GM18507 (cell line): Measurements from ENCODE around the gene COL6A3.
"Not testable (repeated sequence)": the region's sequence is repeated elsewhere in the genome, so short reads cannot be mapped to it uniquely, and the experiment has no call there.

Experiments used
- DNase-seq: peaks from one replicate; pipeline ENCODE4 v3.0.0; 2011; ENCODE audit warnings: low read depth; ENCODE audit not compliant: insufficient read length; ENCODE audit errors: extremely low spot score
- FAIRE-seq: peaks from 2 replicates; lab custom pipeline; 2011; peaks lifted over from hg19 to GRCh38; lab: Jason Lieb, UNC

Gene COL6A3

DNA sequence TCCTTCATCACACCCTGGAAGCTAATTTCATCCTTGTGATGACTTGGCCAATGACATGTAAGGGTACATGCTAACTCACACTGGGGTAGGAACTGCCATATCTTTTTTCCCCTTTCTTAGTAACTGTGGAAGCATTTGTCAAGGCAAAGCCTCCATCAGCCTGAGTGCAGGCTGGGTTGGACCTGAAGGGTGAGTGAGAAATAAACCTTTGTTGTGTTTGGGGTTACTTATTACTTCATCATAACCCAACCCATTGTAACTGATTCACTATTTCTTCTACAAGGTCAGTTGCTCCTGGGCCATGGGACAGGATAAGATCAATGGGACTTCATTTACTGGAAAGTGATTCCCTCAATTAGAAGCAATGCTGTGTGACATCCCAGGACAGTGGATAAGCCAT is 108.4 kb downstream of the COL6A3 start:
- FAIRE-seq (no peak), DNase-seq (no peak)

DNA sequence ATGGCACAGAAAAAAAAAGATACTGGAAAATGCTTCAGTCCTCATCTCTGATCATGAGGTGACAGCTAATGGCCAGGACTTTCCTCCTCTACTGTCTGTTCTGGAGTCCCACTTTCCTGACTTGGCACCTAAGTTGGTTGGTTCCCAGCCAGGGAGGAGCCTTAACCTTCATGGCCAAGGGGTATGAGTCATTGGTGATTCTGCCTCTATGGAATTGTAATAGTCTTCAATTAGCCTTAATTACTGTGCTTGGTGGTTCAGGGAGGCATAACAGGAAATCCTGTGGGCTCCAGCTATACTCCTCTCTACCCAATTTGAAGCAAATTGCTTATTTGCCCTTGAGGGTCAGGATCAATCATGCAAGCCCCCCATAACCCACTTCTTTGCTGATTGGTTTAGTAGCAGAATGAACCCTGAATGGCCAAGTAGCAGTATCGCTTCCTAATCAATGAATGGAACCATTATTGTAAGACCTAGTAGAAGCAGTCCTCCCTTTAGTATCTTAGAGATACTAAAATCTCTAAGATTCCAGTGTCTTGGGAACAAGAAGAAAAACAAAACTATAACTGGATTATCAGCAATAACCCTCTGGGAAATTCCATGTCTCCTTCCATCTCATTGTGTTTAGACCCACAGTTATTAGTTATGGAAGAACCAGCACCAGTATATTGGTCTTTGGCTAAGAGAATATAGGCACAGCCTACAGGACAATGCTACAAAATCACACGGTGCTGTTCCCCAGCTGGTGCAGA is 109.0 kb downstream of the COL6A3 start:
- no peak for FAIRE-seq
- DNase-seq = no peak

DNA sequence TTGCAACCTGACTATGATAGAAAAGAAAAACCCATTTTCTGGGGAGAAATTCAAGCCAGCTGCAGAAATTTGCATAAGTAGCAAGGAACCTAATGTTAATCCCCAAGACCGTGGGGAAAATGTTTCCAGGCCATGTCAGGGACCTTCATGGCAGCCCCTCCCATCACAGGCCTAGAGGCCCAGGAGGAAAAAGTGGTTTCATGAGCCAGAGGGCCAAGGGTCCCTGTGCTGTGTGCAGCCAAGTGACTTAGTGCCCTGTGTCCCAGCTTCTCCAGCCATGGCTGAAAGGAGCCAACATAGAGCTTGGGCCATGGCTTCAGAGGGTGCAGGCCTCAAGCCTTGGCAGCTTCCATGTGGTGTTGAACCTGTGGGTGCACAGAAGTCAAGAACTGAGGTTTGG is 110.7 kb downstream of the COL6A3 start:
- not testable (repeated sequence) for DNase-seq, FAIRE-seq

DNA sequence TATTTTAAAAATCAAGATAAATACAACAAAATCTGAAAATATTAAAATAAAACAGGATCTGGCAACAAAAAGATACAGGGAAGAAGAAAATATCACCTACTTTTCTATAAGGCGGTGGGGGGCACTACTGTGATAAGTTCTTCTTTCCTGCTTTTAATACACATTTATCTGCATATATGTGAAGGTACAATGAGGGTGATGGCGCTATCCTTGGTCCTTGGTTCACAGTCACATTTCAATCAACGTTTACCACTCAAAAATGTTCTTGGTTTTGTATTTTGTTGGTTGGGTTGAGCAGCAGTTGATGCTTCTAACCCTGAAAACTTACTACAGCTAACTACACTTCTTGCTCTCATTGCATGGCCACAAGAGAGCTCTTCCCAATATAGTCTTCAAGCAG is 112.4 kb downstream of the COL6A3 start:
- no peak for DNase-seq
- no peak for FAIRE-seq

DNA sequence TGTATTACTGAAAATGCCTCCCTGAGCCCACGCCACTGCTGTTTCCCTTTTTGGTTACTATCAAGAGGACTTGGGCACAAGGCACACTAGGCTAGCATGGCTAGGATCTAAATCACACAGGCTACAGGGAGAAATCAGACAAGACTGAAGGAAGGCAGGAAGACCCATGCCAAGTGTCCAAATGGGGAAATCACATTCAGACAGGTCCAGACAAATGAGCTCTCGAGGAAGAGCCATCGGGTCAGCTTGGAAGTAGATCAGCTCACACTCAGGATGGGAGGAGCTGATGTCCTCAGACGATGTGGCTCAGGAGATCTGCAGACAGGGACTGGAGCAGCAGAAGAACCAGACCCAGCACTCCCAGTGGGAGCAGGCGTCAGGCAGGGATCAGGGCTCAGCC is 113.2 kb downstream of the COL6A3 start:
- FAIRE-seq = no peak

DNA sequence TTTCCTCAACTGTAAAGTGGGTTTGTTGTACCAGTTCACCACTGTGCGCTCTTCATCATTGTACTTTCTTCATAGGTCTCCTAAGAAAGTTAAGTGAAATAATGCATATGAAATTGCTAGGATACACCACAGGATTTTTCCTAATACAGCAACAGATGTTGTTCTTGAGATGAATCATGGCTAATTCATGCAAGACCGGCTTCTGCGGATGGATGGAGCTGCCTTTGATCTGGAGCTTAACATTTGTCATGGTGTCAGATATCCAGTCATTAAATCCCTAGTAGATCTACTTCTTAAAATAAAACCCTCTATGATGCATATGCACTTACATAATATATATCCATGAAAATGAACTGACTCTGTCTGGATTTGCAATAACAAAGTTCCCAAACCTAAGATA is 114.1 kb downstream of the COL6A3 start:
- DNase-seq (no peak), FAIRE-seq (no peak)

More for the DNA sequence above, 113.2 kb downstream of the COL6A3 start:
- DNase-seq = no peak

DNA sequence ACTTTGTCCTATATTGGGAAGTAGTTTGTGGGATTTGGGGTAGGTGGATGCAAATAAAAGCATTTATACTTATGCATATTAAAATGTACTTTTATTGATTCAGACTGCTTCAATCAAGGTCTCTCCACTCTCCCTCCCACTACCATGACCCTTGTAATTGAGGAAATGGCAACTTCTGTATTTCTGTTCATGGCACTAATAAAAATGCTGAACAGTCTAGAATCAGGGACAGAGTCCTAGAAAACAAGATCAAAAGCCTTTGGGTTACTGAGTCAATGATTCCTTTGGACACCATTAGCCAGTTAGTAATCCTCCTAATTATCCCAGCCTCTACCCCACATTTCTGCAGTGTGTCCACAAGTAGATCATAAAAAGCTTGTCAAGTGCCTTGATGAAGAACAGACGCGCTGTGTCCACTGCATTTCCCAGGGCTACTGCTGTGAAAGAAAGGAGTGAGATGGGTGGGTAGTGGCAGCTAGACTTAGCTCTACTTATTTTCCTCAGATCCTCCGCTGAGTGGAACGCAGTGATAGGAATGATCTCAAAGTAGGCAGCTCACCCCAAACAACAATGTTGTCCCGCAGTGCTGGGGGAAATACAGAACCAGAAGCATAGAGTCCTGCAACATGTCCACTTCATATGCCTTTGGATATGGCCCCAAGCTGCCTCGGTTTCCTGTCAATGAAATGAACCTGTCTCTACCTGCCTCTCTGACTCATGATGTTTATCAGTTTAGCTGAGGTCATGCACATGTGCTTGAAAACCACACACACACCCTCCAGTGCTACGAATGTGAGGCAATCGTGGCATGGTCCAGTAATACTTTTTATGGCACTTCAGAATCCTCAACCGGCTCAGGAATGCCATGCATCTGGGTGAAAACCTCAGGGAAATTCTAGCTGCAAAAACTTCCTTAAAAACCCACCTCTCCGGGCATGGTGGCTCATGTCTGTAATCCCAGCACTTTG is 115.5 kb downstream of the COL6A3 start:
- FAIRE-seq (no peak), DNase-seq (no peak)

DNA sequence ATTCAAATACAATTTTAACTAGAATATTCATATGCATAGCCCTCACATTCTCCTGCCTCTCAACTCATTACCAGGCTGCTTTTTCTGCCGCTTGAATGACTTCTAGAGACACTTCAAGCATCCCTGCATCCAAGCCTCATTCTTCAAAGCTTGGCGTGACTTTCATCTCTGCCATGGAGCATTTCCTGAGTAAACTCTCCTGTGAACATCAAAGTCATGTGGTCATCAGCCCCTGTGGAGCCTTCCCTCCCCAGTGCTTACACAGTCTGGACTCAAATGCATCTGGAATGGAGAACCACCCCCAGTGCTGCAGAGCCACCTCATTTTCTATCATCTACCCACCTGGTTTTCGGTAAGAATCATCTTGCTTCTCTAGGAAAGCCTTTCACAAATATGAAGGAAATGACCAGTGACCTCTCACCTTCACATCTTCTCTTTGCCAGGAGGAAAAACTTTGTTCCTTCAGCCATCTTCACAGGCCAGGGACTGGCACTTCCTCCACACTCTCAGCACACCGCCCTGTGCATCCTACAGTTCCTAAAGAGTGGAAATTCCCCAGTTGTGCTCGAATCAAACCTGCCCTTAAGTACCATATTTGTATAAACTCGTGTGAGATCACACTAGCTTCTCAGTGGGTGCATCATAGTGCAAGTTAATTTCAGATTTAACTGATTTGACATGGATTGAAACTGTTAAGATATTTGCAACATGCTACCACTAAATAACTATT is 116.4 kb downstream of the COL6A3 start:
- DNase-seq (no peak), FAIRE-seq (no peak)

DNA sequence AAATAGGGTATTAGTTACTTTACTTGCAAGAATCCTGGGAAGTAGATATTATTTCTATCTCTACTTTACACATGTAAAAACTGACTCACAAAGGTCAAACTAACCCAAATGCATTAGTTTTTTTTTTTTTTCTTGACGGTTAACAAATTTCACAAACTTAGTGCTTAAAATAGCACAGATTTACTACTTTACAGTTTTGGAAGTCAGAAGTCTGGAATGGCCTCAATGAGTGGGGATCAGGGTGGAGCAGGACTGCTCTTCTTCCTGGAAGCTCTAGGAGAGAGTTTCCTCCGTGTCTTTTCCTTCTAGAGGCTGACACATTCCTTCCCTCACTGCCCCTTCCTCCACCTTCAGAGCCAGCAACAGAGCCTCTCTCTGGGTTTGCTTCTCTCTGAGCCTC is 117.2 kb downstream of the COL6A3 start:
- DNase-seq (no peak), FAIRE-seq (no peak)

DNA sequence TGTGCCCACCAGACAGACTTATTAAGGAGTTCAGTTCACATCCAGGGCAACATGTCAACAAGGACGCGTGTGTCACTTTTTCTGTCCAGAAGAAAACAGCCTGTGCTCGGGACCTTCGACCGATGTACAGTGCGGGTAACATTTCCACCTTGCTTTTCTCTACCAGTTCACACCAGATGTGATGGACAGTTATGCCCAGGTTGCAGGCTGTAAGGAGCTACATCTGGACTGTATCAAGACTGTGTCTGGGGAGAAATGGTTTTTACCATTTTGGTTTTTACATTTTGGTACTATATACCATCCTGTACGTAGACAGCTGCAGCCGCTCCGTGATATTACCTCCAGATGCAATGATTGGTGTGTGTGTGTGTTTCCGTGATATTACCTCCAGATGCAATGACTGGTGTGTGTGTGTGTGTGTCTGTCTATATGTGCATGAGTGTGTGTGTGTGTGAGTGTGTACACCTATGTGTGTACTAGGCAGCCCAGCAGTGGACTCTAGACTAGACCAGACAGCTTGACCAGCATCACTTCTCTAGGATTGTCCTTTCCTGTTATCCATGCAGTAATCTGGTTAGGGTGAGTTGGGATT is 118.0 kb downstream of the COL6A3 start:
- no peak for FAIRE-seq
- no peak for DNase-seq

DNA sequence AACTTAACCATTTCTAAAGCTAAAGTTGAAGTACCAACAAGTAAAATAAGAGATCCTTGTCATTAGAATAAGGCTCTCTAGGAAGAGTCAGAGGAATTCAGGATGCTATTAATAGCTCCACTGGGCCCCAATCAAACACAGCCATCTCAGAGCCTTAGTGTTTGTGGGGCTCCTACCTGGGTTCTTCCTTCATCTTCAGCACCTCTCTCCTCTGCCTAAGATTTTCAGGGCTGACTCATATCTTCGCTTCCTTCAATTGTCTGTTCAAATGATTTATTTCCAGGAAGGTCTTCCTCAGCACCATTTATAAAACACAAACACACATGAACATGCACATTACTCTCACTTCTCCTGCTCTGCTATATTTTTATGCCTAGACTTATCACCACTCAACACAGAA is 119.5 kb downstream of the COL6A3 start:
- DNase-seq (no peak), FAIRE-seq (no peak)

DNA sequence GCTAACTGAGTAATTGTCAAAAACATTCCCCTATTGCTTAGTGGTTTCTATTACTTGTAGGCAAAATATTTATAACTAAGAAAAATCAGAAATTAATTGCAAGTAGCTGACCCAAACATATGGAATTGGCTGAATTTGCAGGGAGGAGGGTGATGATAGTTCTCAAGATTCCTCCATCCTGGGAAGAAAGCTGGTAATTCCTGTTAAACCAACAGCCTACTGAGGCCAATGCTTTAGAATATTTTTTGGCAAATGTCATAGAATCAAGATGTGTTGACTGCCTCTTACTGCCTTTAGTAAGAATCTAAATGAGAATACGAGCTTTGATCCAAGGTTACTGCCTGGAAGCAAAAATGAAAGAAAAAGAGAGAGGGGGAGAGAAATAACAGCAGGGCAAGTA is 120.0 kb downstream of the COL6A3 start:
- DNase-seq (no peak), FAIRE-seq (no peak)

DNA sequence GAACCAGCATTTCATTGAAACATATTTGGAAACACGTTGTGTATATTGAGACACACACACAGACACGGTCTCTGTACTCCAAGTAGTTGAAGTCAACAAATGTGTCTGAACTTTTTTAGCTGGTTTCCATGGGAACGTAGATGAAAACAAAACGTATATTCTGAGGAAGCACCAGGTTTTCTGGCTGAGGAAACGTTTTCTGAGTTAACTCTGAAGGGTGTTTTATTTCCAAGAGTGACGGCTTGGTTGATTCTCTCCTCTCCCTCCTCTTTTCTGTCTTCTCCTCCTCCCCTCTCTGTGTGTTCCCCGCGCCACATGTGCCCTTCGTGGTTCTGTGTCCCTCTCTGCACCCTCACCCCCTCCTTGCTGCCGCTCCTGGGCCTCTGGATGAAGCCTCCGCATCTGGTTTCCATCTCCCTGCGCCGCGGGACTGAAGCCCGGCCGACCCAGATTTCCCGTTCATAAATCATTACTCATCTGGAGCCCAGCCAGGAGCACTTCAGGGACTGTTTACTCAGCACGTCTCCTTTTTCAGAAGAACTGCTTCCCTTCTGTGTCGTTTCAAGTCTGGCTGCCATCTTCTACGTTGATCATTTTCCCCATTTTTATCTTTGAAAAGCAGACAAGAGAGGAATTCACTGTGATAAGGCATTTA is 122.7 kb downstream of the COL6A3 start:
- FAIRE-seq = no peak
- DNase-seq = no peak

DNA sequence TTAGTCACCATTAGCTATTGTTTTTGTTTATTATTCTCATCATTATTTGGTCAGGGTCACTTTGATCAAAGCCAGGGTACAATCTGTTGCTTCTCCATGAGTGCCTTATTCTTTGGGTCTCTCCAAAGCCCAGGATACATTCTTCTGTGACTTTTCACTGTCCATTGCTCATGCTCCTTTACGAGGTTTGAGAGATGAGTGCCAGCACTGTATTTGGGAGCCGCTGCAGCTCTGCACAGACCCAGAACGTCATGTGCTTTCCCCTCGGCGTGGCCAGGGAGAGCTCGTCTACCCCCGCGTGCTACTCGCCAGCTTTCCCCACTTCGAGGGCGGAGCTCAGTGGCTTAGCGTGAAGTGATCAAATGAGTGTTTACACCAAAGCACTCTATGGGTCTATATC is 123.7 kb downstream of the COL6A3 start:
- FAIRE-seq = no peak
- DNase-seq = no peak

DNA sequence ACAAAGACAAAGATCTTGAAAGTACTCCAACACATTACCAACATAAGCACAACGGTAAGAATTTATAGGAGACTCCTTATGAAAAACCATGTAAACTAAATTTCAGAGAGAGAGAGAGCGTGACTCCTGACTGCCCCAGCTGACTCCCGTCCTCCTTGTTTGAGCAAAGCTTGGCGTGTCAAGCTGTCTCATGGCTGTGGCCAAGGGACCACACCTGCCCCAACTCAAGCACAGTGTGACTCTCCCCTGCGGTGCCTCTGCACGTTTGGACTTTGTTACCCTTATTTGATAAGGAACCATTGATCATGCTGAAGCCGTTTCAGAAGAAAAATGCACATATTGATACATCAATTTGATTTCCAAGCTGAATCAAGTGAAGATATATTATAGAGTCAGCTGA is 124.8 kb downstream of the COL6A3 start:
- DNase-seq (no peak), FAIRE-seq (no peak)

DNA sequence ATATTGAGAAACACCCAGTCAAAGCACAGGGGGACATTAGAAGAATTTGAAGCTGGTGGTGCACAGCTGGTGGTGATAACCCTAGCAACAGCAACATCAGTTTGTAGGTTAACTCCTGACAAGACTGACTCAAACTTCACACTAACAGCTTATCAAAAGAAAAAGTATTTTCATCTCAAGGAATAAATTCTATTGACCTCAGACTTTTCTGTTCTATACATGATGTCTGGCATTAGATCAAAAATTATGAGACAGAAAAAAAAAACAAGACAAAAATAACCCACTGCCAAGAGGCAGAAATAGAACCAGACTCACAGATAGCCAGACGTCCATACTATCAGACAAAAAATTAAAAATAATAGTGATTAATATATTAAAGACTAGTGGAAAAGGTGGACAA is 126.1 kb downstream of the COL6A3 start:
- FAIRE-seq = no peak
- DNase-seq = no peak

DNA sequence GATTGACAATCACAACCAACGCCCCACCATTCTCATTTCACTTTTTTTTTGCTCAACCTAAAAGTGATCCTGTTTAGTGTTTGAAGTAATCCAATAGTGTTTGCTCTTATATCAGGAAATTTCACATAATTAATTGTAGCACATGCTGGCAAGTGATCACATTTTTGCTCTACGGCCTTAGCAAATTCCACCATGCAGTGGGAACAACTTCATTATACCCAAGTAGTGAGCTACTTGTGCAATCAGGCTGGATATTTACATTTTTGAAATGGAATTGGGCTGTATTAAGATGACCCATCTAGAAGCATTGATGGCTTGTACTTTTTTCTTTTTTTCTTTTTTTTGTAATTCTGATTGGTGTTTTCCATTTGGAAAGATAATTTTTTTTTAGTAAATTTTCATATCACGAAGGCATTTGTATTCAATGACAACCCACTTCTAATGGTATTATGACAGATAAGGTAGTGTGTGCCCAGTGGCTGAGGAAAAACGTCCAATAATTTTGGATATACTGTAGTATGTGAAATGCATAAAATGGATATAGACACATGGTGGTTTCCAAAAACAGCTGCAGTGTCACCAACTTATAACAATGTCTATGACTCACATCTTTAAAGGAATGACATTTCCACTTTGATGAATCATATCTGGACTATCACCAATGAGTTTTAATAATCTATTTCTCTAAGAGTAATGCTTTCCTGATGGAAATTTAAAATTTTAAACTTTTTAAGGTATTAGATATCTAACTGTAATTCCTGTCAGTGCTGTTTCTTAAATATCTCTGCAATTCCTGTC is 130.6 kb downstream of the COL6A3 start:
- DNase-seq (no peak), FAIRE-seq (no peak)

DNA sequence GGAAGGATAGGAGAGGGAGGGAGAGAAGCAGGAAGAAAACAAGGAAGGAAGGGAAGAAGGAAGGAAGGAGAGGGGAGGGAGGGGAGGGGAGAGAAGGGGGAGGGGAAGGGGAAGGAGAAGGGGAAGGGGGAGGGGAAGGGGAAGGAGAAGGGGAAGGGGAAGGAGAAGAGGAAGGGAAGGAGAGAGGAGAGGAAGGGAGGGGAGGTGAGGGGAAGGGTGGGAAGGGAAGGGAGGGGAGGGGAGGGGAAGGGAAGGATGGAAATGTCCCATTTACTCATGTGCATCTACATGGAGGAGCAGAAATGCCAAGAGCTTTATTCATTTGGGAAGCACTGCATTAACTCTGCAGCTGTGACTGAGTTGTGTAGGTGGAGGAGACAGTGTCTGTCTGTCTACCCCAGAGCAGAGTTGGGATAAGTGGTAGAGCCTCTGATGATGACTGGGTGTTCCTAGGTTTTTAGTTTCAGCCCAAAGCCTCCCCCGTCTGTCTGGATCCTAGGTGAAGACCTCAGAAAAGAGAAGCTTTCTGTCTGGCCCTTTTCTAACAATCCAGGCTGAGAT is 131.3 kb downstream of the COL6A3 start:
- FAIRE-seq = no peak
- DNase-seq = no peak
